HepG2 (cell line): Measurements from ENCODE around the gene PDE4C. TPM values are rescaled to one million over a fixed set of nuclear protein-coding genes. Genes with fewer than 3 reads are reported as not detected.

Experiments
- HDAC1 ChIP-seq: sonication (generic); formaldehyde crosslinking; IDR thresholded peaks from 2 replicates; pipeline ENCODE4 v1.5.1; 2020; ENCODE audit warnings: mild to moderate bottlenecking, missing genetic modification reagents
- HES4 ChIP-seq: sonication (generic); formaldehyde crosslinking; IDR thresholded peaks from 2 replicates; pipeline ENCODE4 v1.9.0; 2021; ENCODE audit warnings: mild to moderate bottlenecking, missing genetic modification reagents, borderline replicate concordance
- KLF13 ChIP-seq: sonication (generic); formaldehyde crosslinking; IDR thresholded peaks from 2 replicates; pipeline ENCODE4 v1.4.0; 2020; ENCODE audit warnings: mild to moderate bottlenecking, missing genetic modification reagents
- MAFG ChIP-seq: sonication (generic); formaldehyde crosslinking; IDR thresholded peaks from 2 replicates; pipeline ENCODE4 v1.5.1; 2020; ENCODE audit warnings: mild to moderate bottlenecking, missing genetic modification reagents
- MAZ ChIP-seq, 2 experiments: sonication (generic) in 1 of 2; formaldehyde crosslinking in 1 of 2; IDR thresholded peaks; 2 replicates each; pipeline versions ENCODE4 v1.5.0 to v1.6.1; 2012 to 2020; ENCODE audit warnings: low read depth in 2 of 2, mild to moderate bottlenecking in 2 of 2, borderline replicate concordance in 1 of 2, improper control_type of control experiment in 1 of 2, low read length in 1 of 2, missing genetic modification reagents in 1 of 2, moderate library complexity in 1 of 2
- PPARG ChIP-seq: conservative IDR thresholded peaks from 2 replicates; pipeline ENCODE4 v1.6.1; 2016; ENCODE audit warnings: missing biosample characterization, missing genetic modification reagents
- SCMH1 ChIP-seq: sonication (generic); formaldehyde crosslinking; IDR thresholded peaks from 2 replicates; pipeline ENCODE4 v1.9.0; 2021; ENCODE audit warnings: missing genetic modification reagents, mild to moderate bottlenecking, borderline replicate concordance
- TAF1 ChIP-seq: sonication (generic); formaldehyde crosslinking; IDR thresholded peaks from 2 replicates; pipeline ENCODE4 v1.4.0; 2020; ENCODE audit warnings: missing genetic modification reagents
- TBP ChIP-seq: sonication (generic); formaldehyde crosslinking; IDR thresholded peaks from 2 replicates; pipeline ENCODE4 v1.5.0; 2020; ENCODE audit warnings: missing genetic modification reagents
- TCF12 ChIP-seq, 2 experiments: fragments of 450-650 bp in 1 of 2; sonication (generic) in 1 of 2; formaldehyde crosslinking in 1 of 2; IDR thresholded peaks; 2 replicates each; pipeline versions ENCODE4 v1.6.1 to v1.8.0; 2017 to 2022; ENCODE audit warnings: antibody characterized with exemption in 1 of 2, mild to moderate bottlenecking in 1 of 2, missing genetic modification reagents in 1 of 2, moderate library complexity in 1 of 2
- ZNF775 ChIP-seq: sonication (generic); formaldehyde crosslinking; IDR thresholded peaks from 2 replicates; pipeline ENCODE4 v1.4.0; 2020; ENCODE audit warnings: missing genetic modification reagents, mild to moderate bottlenecking, moderate library complexity, borderline replicate concordance
- polyA plus RNA-seq, 8 experiments: library from polyadenylated mRNA; depleted of rRNA in 3 of 8; stranded (reverse) in 7 of 8; unstranded in 1 of 8; fragments of >200 nt; fragmentation: Illumina TruSeq in 4 of 8; extraction: Trizol in 4 of 8; gene quantifications; 2 replicates each; pipeline versions ENCODE4 v1.2.1 to v1.2.3, GENCODE V29; 2011 to 2016; ENCODE audit warnings: low read depth in 4 of 8, missing spikeins in 1 of 8, mixed read lengths in 1 of 8; ENCODE audit not compliant: insufficient read depth in 1 of 8
- total RNA-seq, 5 experiments: library from RNA; depleted of rRNA; stranded (reverse); fragments of >200 nt; fragmentation: Illumina TruSeq; extraction: Trizol; gene quantifications; 2 replicates each; pipeline ENCODE4 v1.2.3, GENCODE V29; 2016; ENCODE audit warnings: low read depth in 1 of 5
- TF ChIP-seq, protein P1 (sequence below): sonication (generic); formaldehyde crosslinking; IDR thresholded peaks from 2 replicates; pipeline ENCODE4 v1.5.0; 2020; ENCODE audit warnings: mild to moderate bottlenecking, missing genetic modification reagents, borderline replicate concordance
- TF ChIP-seq, protein P2 (sequence below): sonication (generic); formaldehyde crosslinking; conservative IDR thresholded peaks from 2 replicates; pipeline ENCODE4 v1.8.0; 2022; ENCODE audit warnings: mild to moderate bottlenecking, moderate library complexity, missing genetic modification reagents
- TF ChIP-seq, protein P3 (sequence below): sonication (generic); formaldehyde crosslinking; IDR thresholded peaks from 2 replicates; pipeline ENCODE4 v1.9.0; 2022; ENCODE audit warnings: missing genetic modification reagents, mild to moderate bottlenecking, borderline replicate concordance
- TF ChIP-seq, protein P4 (sequence below): IDR thresholded peaks from 2 replicates; pipeline ENCODE4 v1.6.1; 2016; ENCODE audit warnings: missing compliant biosample characterization, missing genetic modification reagents, borderline replicate concordance
- TF ChIP-seq, protein P5 (sequence below): sonication (generic); formaldehyde crosslinking; IDR thresholded peaks from 2 replicates; pipeline ENCODE4 v1.5.1; 2020; ENCODE audit warnings: mild to moderate bottlenecking, missing genetic modification reagents

The PDE4C gene
- total and polyA plus RNA-seq, 2 of the 13 experiments (the other 11 are each of a cell fraction or from before 2014, with no cell fraction given): 1.4 to 14.0 TPM

DNA sequence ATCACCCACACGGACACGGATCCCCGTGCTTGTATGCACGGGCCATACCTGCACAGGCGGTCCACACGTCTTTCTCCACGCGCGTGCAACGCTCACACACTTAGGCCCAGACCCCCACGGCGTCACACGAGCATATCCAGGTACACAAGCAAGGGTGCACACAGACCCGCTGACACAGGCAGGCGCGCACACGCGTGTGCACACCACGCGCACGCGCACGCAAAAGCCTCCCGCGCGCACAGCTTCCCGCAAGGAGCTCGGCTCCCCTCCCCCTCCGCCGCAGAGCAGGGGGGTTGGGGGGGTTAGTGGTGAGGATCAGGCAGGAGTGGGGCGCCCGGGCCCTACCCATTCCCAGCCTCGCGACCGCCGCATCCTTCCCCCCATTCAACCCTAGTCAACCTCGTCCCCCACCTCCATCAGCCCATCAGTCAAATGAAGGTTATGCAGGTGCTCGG lies 22.8 kb downstream of the PDE4C start (continued):
- TF ChIP-seq MAFG (CRISPR knock-in tag): no peak
- TF ChIP-seq TBP: no peak
- TF ChIP-seq ZNF775 (CRISPR knock-in tag): no peak
- TF ChIP-seq, protein P1, sequence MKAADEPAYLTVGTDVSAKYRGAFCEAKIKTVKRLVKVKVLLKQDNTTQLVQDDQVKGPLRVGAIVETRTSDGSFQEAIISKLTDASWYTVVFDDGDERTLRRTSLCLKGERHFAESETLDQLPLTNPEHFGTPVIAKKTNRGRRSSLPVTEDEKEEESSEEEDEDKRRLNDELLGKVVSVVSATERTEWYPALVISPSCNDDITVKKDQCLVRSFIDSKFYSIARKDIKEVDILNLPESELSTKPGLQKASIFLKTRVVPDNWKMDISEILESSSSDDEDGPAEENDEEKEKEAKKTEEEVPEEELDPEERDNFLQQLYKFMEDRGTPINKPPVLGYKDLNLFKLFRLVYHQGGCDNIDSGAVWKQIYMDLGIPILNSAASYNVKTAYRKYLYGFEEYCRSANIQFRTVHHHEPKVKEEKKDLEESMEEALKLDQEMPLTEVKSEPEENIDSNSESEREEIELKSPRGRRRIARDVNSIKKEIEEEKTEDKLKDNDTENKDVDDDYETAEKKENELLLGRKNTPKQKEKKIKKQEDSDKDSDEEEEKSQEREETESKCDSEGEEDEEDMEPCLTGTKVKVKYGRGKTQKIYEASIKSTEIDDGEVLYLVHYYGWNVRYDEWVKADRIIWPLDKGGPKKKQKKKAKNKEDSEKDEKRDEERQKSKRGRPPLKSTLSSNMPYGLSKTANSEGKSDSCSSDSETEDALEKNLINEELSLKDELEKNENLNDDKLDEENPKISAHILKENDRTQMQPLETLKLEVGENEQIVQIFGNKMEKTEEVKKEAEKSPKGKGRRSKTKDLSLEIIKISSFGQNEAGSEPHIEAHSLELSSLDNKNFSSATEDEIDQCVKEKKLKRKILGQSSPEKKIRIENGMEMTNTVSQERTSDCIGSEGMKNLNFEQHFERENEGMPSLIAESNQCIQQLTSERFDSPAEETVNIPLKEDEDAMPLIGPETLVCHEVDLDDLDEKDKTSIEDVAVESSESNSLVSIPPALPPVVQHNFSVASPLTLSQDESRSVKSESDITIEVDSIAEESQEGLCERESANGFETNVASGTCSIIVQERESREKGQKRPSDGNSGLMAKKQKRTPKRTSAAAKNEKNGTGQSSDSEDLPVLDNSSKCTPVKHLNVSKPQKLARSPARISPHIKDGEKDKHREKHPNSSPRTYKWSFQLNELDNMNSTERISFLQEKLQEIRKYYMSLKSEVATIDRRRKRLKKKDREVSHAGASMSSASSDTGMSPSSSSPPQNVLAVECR: peak; percentile 16; the same call in 1 of the 2 replicates
- no peak for TF ChIP-seq HES4 (CRISPR knock-in tag)
- TF ChIP-seq HDAC1: no peak
- TF ChIP-seq PPARG (CRISPR knock-in tag): no peak
- TF ChIP-seq, protein P2, sequence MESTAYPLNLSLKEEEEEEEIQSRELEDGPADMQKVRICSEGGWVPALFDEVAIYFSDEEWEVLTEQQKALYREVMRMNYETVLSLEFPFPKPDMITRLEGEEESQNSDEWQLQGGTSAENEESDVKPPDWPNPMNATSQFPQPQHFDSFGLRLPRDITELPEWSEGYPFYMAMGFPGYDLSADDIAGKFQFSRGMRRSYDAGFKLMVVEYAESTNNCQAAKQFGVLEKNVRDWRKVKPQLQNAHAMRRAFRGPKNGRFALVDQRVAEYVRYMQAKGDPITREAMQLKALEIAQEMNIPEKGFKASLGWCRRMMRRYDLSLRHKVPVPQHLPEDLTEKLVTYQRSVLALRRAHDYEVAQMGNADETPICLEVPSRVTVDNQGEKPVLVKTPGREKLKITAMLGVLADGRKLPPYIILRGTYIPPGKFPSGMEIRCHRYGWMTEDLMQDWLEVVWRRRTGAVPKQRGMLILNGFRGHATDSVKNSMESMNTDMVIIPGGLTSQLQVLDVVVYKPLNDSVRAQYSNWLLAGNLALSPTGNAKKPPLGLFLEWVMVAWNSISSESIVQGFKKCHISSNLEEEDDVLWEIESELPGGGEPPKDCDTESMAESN (CRISPR knock-in tag): peak; percentile 50; the same call in 1 of the 2 replicates
- no peak for TF ChIP-seq MAZ (IDR thresholded peaks at IDR 0.05; ENCODE audit: borderline replicate concordance, low read depth, low read length)
- no peak; the same call in 1 of the 2 replicates for TF ChIP-seq MAZ (CRISPR knock-in tag; IDR thresholded peaks at IDR 0.05; ENCODE audit: low read depth)
- TF ChIP-seq, protein P3, sequence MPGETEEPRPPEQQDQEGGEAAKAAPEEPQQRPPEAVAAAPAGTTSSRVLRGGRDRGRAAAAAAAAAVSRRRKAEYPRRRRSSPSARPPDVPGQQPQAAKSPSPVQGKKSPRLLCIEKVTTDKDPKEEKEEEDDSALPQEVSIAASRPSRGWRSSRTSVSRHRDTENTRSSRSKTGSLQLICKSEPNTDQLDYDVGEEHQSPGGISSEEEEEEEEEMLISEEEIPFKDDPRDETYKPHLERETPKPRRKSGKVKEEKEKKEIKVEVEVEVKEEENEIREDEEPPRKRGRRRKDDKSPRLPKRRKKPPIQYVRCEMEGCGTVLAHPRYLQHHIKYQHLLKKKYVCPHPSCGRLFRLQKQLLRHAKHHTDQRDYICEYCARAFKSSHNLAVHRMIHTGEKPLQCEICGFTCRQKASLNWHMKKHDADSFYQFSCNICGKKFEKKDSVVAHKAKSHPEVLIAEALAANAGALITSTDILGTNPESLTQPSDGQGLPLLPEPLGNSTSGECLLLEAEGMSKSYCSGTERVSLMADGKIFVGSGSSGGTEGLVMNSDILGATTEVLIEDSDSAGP: peak; percentile 69; the same call in 1 of the 2 replicates
- no peak for TF ChIP-seq SCMH1 (CRISPR knock-in tag)
- 0 out of 2 replicates have a peak, but pooled peaks have one; percentile 27 for TF ChIP-seq KLF13 (CRISPR knock-in tag)
- TF ChIP-seq, protein P4, sequence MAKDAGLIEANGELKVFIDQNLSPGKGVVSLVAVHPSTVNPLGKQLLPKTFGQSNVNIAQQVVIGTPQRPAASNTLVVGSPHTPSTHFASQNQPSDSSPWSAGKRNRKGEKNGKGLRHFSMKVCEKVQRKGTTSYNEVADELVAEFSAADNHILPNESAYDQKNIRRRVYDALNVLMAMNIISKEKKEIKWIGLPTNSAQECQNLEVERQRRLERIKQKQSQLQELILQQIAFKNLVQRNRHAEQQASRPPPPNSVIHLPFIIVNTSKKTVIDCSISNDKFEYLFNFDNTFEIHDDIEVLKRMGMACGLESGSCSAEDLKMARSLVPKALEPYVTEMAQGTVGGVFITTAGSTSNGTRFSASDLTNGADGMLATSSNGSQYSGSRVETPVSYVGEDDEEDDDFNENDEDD: no peak
- TF ChIP-seq TAF1 (CRISPR knock-in tag): no peak; the same call in 1 of the 2 replicates
- TF ChIP-seq, protein P5, sequence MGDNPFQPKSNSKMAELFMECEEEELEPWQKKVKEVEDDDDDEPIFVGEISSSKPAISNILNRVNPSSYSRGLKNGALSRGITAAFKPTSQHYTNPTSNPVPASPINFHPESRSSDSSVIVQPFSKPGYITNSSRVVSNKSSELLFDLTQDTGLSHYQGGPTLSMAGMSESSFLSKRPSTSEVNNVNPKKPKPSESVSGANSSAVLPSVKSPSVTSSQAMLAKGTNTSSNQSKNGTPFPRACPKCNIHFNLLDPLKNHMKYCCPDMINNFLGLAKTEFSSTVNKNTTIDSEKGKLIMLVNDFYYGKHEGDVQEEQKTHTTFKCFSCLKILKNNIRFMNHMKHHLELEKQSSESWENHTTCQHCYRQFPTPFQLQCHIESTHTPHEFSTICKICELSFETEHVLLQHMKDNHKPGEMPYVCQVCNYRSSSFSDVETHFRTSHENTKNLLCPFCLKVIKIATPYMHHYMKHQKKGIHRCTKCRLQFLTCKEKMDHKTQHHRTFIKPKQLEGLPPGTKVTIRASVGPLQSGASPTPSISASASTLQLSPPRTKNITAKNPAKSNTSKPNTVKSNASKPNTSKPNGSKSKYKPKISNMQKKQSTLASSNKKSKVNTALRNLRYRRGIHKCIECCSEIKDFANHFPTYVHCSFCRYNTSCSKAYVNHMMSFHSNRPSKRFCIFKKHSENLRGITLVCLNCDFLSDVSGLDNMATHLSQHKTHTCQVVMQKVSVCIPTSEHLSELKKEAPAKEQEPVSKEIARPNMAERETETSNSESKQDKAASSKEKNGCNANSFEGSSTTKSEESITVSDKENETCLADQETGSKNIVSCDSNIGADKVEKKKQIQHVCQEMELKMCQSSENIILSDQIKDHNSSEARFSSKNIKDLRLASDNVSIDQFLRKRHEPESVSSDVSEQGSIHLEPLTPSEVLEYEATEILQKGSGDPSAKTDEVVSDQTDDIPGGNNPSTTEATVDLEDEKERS: 0 out of 2 replicates have a peak, but pooled peaks have one; percentile 49
- TF ChIP-seq TCF12 (IDR thresholded peaks at IDR 0.05): no peak
- TF ChIP-seq TCF12 (CRISPR knock-in tag; IDR thresholded peaks at IDR 0.05): no peak
